ENCODE measurements around the gene SCD.

DNA sequence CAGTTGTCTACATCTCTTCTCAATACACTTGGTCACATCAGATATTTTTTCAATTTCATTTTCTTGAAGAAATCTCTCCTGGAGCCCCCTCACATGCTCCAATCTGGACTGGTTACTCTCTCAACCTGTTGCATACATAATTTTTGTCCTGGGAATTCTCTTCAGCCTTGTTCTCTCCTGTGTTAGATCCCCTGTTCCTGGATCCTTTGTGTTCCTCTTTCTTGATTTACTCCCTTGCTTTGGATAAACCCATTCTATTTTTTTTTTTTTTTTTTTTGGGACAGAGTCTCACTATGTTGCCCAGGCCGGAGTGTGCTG lies 45.6 kb downstream of the SCD start:
- TF ChIP-seq, protein P1, sequence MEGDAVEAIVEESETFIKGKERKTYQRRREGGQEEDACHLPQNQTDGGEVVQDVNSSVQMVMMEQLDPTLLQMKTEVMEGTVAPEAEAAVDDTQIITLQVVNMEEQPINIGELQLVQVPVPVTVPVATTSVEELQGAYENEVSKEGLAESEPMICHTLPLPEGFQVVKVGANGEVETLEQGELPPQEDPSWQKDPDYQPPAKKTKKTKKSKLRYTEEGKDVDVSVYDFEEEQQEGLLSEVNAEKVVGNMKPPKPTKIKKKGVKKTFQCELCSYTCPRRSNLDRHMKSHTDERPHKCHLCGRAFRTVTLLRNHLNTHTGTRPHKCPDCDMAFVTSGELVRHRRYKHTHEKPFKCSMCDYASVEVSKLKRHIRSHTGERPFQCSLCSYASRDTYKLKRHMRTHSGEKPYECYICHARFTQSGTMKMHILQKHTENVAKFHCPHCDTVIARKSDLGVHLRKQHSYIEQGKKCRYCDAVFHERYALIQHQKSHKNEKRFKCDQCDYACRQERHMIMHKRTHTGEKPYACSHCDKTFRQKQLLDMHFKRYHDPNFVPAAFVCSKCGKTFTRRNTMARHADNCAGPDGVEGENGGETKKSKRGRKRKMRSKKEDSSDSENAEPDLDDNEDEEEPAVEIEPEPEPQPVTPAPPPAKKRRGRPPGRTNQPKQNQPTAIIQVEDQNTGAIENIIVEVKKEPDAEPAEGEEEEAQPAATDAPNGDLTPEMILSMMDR (IDR thresholded peaks at IDR 0.05) = no peak
- TF ChIP-seq POLR2A (IDR thresholded peaks at IDR 0.05) = no peak

Data from testis (tissue), 2 donors.